Transverse colon (tissue), 4 donors: ENCODE data around the gene SPAG17.

Source experiments
- EP300 ChIP-seq: sonication (generic); formaldehyde crosslinking; IDR thresholded peaks from one replicate; pipeline ENCODE4 v1.6.1; 2017; ENCODE audit warnings: antibody characterized with exemption, low read depth
- POLR2A ChIP-seq: fragments of 450-650 bp; IDR thresholded peaks from one replicate; pipeline ENCODE4 v1.6.1; 2016; ENCODE audit warnings: antibody characterized with exemption, mild to moderate bottlenecking, moderate library complexity
- POLR2AphosphoS5 ChIP-seq, 3 donors: sonication (generic); formaldehyde crosslinking; IDR thresholded peaks; one replicate each; pipeline ENCODE4 v1.6.1; 2016; ENCODE audit warnings: antibody characterized with exemption in 3 of 3
- TF ChIP-seq, protein P1 (sequence below), 5 experiments: fragments of 200-600 bp in 3 of 5; fragments of 450-650 bp in 2 of 5; sonication (generic) in 3 of 5; IDR thresholded peaks; 1 replicate in 2 of 5; 2 replicates in 3 of 5; pipeline ENCODE4 v1.5.1; 2016 to 2017; ENCODE audit warnings: antibody characterized with exemption in 5 of 5, inconsistent platforms in 3 of 5, mild to moderate bottlenecking in 2 of 5, moderate library complexity in 1 of 5

DNA sequence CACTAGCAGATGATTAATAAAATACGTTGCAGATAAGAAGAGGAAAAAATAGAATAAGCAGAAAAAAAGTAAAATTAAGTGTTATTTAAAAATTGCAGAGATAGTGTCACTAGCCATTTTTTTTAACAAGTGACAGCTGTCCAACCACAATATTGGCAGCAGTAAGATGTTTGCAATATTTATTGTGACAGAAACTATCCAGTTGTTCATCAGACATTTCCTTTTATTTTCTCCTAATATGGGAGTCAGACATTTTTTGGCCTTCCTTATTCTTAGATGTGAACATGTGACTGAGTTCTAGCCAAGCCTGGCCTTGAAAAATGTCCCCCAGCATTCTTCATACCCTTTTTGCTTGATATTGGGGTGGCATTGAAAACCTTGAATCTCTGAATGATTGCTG lies 3.4 kb upstream of the SPAG17 start:
- TF ChIP-seq, protein P1, sequence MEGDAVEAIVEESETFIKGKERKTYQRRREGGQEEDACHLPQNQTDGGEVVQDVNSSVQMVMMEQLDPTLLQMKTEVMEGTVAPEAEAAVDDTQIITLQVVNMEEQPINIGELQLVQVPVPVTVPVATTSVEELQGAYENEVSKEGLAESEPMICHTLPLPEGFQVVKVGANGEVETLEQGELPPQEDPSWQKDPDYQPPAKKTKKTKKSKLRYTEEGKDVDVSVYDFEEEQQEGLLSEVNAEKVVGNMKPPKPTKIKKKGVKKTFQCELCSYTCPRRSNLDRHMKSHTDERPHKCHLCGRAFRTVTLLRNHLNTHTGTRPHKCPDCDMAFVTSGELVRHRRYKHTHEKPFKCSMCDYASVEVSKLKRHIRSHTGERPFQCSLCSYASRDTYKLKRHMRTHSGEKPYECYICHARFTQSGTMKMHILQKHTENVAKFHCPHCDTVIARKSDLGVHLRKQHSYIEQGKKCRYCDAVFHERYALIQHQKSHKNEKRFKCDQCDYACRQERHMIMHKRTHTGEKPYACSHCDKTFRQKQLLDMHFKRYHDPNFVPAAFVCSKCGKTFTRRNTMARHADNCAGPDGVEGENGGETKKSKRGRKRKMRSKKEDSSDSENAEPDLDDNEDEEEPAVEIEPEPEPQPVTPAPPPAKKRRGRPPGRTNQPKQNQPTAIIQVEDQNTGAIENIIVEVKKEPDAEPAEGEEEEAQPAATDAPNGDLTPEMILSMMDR (IDR thresholded peaks at IDR 0.05): no peak
- TF ChIP-seq POLR2A (no peak), EP300 (no peak), POLR2AphosphoS5 (IDR thresholded peaks at IDR 0.05) (no peak)
